Effector memory CD4-positive, alpha-beta T cell (primary cell): ENCODE data around the gene LRRC15.

ENCODE experiments used
- DNase-seq, 3 donors: peaks; one replicate each; pipeline ENCODE4 v3.0.0-alpha.2; 2020
- H3K27ac ChIP-seq: 2 replicates; pipeline ENCODE4 v1.7.0; 2013; ENCODE audit warnings: mild to moderate bottlenecking, low read length, moderate library complexity; ENCODE audit not compliant: insufficient read depth, poor library complexity, severe bottlenecking
- H3K27me3 ChIP-seq: replicated peaks from 2 replicates; pipeline ENCODE4 v1.7.0; 2013; ENCODE audit warnings: mild to moderate bottlenecking, low read length; ENCODE audit not compliant: insufficient read depth, control insufficient read depth, poor library complexity, severe bottlenecking
- H3K36me3 ChIP-seq: 2 replicates; pipeline ENCODE4 v1.7.0; 2013; ENCODE audit warnings: mild to moderate bottlenecking, low read length, moderate library complexity; ENCODE audit not compliant: control insufficient read depth, insufficient read depth
- H3K4me1 ChIP-seq: 2 replicates; pipeline ENCODE4 v1.7.0; 2013; ENCODE audit warnings: low read length, mild to moderate bottlenecking; ENCODE audit not compliant: control insufficient read depth, insufficient read depth, poor library complexity, severe bottlenecking
- H3K4me3 ChIP-seq: 2 replicates; pipeline ENCODE4 v1.7.0; 2013; ENCODE audit warnings: low read length, low read depth, mild to moderate bottlenecking; ENCODE audit not compliant: insufficient read depth, poor library complexity, severe bottlenecking
- H3K9me3 ChIP-seq: 2 replicates; pipeline ENCODE4 v1.7.0; 2013; ENCODE audit warnings: mild to moderate bottlenecking, low read length, moderate library complexity; ENCODE audit not compliant: control insufficient read depth
- total RNA-seq, 3 donors: gene quantifications; one replicate each; lab custom pipeline; 2026; lab: John Stamatoyannopoulos, UW

The LRRC15 gene
- total RNA-seq: 0 reads per million in 3 donors

- no peaks in the 10 kb centered on the region for H3K36me3 ChIP-seq
- peaks cover 9% of the 10 kb centered on the region for H3K27me3 ChIP-seq
- H3K9me3 ChIP-seq: no peaks in the 10 kb centered on the region
- H3K4me1 ChIP-seq: no peaks in the 10 kb centered on the region
- no peak within 1 kb of the TSS for H3K27ac ChIP-seq
- DNase-seq: no peak
- H3K4me3 ChIP-seq: no peak within 1 kb of the TSS
Measured at GRCh38 chr3:194369522-194370279, at the start of gene LRRC15. Gene LRRC15 (minus strand): TSS chr3:194369743. CDS start chr3:194361043, 8,700 bp downstream.

DNA sequence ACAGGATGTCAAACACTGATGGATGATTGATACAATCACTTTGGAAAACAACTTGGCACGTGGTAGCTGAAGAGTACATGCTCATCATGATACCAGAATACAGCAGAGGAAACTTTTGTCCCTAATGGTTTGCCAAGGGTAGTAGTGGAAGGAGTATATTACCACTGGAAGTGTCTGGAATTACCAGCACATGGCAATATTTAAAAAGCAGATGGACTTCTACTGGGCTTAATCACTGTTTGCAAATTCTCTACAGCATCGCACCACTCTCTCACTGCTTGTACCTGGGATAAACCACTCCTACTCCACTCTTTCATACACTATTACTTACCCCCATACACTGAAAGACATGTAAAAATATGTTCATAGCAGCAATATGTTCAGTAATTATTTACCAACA is 49.1 kb upstream of the LRRC15 start:
- DNase-seq: no peak
- Histone ChIP-seq H3K9me3 (no peaks in the 10 kb centered on the region), H3K27ac (no peak overlapping the region), H3K4me3 (no peak overlapping the region), H3K36me3 (peaks cover 5% of the 10 kb centered on the region), H3K4me1 (no peaks in the 10 kb centered on the region), H3K27me3 (no peaks in the 10 kb centered on the region)

GRCh38 chr3:194407423-194407822 is 37.9 kb upstream of the LRRC15 start:
- Histone ChIP-seq H3K27ac (no peak overlapping the region), H3K36me3 (no peaks in the 10 kb centered on the region), H3K9me3 (no peaks in the 10 kb centered on the region), H3K4me3 (no peak overlapping the region), H3K4me1 (no peaks in the 10 kb centered on the region), H3K27me3 (no peaks in the 10 kb centered on the region)
- DNase-seq: no peak

DNA sequence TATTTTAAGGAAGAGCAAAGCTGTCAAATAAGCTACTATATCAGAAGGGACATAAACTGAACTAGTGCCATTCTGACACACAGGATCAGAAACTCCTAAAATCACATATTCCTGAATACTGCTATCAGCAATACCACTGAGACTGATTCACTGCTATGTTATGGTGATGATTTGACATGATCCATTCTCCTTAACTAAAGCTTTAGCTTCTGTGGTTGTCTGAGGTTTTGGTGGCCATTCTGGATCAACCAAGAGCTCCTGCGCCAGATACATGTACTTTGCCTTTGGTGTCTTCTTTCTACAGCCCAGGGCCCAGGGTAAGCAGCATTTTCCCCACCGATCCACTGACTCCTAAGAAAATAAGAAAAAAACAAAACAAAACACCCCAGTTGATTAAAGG is 36.2 kb upstream of the LRRC15 start:
- DNase-seq: no peak
- no peaks in the 10 kb centered on the region for H3K36me3 ChIP-seq
- H3K27me3 ChIP-seq: no peaks in the 10 kb centered on the region

GRCh38 chr3:194404365-194405140 is 35.0 kb upstream of the LRRC15 start:
- Histone ChIP-seq H3K4me1 (no peaks in the 10 kb centered on the region), H3K27ac (no peak overlapping the region), H3K27me3 (no peaks in the 10 kb centered on the region), H3K36me3 (no peaks in the 10 kb centered on the region), H3K4me3 (no peak overlapping the region), H3K9me3 (no peaks in the 10 kb centered on the region)
- DNase-seq: no peak

More for the DNA sequence above, 36.2 kb upstream of the LRRC15 start:
- H3K9me3 ChIP-seq: no peaks in the 10 kb centered on the region
- H3K27ac ChIP-seq: no peak overlapping the region
- H3K4me1 ChIP-seq: no peaks in the 10 kb centered on the region
- H3K4me3 ChIP-seq: no peak overlapping the region

DNA sequence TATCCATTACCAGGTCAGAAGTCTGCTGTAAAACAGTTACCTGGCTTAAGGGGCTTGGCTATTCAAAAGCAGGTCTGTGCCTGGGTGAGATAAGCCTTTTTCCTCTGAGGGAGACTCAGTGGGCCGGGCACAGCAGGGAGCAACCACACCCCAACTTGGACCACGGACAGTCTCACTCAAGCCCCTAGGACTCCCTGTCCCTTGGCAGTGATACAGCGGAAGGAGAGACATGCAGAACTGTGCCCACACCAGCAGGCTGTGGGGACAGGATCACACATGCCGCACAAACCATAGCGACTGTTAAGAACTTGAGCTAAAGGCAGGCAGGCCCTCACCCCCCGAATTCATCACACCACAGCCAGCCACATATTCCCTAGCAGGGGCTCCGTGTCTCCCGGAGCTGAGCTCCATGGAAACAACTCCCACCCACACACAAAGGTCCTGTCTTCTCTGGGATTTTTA is 32.4 kb upstream of the LRRC15 start:
- Histone ChIP-seq H3K36me3 (no peaks in the 10 kb centered on the region), H3K4me1 (peaks cover 18% of the 10 kb centered on the region), H3K9me3 (no peaks in the 10 kb centered on the region), H3K4me3 (no peak overlapping the region), H3K27me3 (peaks cover 2% of the 10 kb centered on the region), H3K27ac (no peak overlapping the region)
- no peak for DNase-seq

- DNase-seq: no peak
- peaks cover 2% of the 10 kb centered on the region for H3K27me3 ChIP-seq
Measured at GRCh38 chr3:194401346-194401745, 31.8 kb upstream of the LRRC15 start.

DNA sequence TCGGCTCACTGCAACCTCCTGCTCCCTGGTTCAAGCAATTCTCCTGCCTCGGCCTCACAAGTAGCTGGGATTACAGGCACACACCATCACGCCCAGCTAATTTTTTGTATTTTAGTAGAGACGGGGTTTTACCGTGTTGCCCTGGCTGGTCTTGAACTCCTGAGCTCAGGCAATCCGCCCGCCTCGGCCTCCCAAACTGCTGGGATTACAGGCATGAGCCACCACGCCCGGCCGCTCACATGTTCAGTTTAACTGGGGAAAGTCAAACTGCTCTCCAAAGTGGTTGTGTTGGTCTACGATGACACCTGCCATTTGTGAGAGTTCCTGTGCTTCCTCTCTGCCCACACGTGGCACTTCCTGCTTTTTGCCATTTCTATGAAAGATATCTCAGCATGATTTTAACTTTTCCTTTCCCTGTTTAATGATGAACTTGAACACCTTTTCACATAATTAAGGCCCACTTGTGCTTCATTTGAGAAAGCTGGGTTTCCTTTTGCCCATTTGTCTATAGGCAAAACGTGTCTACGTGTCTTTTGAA is 30.4 kb upstream of the LRRC15 start:
- H3K4me1 ChIP-seq: peaks cover 18% of the 10 kb centered on the region
- peaks cover 2% of the 10 kb centered on the region for H3K27me3 ChIP-seq
- H3K9me3 ChIP-seq: no peaks in the 10 kb centered on the region
- H3K36me3 ChIP-seq: no peaks in the 10 kb centered on the region
- no peak for DNase-seq
- no peak overlapping the region for H3K4me3 ChIP-seq
- H3K27ac ChIP-seq: no peak overlapping the region

More at GRCh38 chr3:194401346-194401745, 31.8 kb upstream of the LRRC15 start:
- no peak overlapping the region for H3K27ac ChIP-seq
- no peak overlapping the region for H3K4me3 ChIP-seq
- H3K36me3 ChIP-seq: no peaks in the 10 kb centered on the region
- H3K4me1 ChIP-seq: peaks cover 18% of the 10 kb centered on the region
- no peaks in the 10 kb centered on the region for H3K9me3 ChIP-seq

DNA sequence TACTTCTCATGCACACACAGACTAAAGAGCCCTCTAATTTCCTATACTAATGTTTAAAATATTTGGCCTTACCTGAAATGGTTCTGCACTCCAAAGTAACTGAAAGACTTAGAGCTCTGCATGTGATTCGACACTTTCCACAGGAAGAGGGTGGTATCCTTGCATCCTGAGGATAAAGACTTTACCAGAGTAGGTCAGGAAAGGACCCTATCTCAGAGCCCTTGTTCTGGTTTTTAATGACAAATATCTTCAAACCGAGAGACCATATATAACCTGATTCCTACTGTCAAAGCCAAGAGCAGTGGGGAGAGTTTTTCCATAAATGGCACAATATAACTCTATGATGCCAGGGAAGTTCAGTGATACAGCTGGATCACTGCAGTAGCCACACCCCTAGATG is 29.6 kb upstream of the LRRC15 start, which contains the start of gene GP5:
GP5 (minus strand) TSS at position 101 of the 400 bp plus-strand sequence. CDS start 984 bp downstream, outside the sequence.
- no peak for DNase-seq
- H3K4me1 ChIP-seq: peaks cover 18% of the 10 kb centered on the region
- H3K27ac ChIP-seq: no peak within 1 kb of the TSS
- H3K27me3 ChIP-seq: peaks cover 2% of the 10 kb centered on the region
- H3K36me3 ChIP-seq: no peaks in the 10 kb centered on the region
- no peaks in the 10 kb centered on the region for H3K9me3 ChIP-seq
- peak within 1 kb of the TSS; percentile 64 for H3K4me3 ChIP-seq
